Measurements from ENCODE around the gene TFF2. TPM values are rescaled to one million over a fixed set of nuclear protein-coding genes. Genes with fewer than 3 reads are reported as not detected.
A peak's percentile ranks its signal among the peaks of the same experiment; 100 is the strongest.

TFF2 gene
- polyA plus RNA-seq, 3 donors: not detected

DNA sequence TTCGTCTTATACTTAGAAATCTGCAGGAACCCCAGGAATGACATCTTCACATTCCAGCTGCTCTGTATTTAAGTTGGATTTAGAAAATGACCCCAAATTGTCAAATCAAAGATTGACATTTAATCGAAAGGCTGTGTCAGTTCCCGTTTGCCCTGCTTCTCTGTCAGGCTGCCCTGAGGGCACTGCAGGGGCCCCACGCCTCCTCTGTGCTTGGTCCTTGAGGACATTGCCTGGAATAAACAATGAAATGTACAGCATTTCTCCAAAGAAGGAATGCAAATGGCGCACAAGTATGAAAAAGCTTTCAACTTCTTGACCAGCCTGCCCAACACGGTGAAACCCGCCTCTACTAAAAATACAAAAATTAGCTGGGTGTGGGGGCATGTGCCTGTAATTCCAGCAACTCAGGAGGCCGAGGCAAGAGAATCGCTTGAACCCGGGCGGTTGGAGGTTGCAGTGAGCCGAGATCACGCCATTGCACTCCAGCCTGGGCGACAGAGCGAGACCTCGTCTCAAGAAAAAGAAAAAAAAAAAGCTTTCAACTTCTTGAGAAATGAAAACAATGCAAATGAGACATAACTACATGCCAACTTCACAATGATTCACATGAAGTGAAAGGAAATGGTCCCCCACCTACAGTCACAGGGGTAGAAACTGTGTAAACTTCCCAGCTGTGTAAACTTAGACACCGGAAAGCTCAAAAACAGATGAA is 42.1 kb upstream of the TFF2 start:
- H3K27ac ChIP-seq (ENCODE audit: low read depth in 1 of 2, low read length in 2 of 2): no peak overlapping the region
- intact Hi-C loops (cut with micrococcal nuclease): no loop called here
- no peak overlapping the region for H2AFZ ChIP-seq (ENCODE audit: insufficient read depth, low read depth, low read length, poor library complexity, severe bottlenecking)
- no peaks in the 10 kb centered on the region for H3K36me3 Mint-ChIP-seq
- peaks cover 1 to 5% (median 1%) of the 10 kb centered on the region in 3 donors for H3K27me3 Mint-ChIP-seq (ENCODE audit: low read depth in 3 of 3)
- H3K4me3 ChIP-seq (replicated peaks in 1 of 3; ENCODE audit: low read depth in 2 of 3, low read length in 3 of 3): no peak overlapping the region
- DNase-seq: no peak
- no peak overlapping the region for H3K27ac Mint-ChIP-seq
- 92% methylated on average over 11 of the region's 17 CpGs for WGBS (ENCODE audit: insufficient coverage)
- no peak overlapping the region for H3K9ac ChIP-seq (ENCODE audit: insufficient read depth, low read length, poor library complexity, severe bottlenecking)
- H3K79me2 ChIP-seq (ENCODE audit: insufficient read depth, low read length): no peaks in the 10 kb centered on the region
- no peaks in the 10 kb centered on the region for H3K36me3 ChIP-seq (replicated peaks in 1 of 2; ENCODE audit: control insufficient read depth in 1 of 2, insufficient read depth in 2 of 2, low read length in 2 of 2)
- TF ChIP-seq, protein P1, sequence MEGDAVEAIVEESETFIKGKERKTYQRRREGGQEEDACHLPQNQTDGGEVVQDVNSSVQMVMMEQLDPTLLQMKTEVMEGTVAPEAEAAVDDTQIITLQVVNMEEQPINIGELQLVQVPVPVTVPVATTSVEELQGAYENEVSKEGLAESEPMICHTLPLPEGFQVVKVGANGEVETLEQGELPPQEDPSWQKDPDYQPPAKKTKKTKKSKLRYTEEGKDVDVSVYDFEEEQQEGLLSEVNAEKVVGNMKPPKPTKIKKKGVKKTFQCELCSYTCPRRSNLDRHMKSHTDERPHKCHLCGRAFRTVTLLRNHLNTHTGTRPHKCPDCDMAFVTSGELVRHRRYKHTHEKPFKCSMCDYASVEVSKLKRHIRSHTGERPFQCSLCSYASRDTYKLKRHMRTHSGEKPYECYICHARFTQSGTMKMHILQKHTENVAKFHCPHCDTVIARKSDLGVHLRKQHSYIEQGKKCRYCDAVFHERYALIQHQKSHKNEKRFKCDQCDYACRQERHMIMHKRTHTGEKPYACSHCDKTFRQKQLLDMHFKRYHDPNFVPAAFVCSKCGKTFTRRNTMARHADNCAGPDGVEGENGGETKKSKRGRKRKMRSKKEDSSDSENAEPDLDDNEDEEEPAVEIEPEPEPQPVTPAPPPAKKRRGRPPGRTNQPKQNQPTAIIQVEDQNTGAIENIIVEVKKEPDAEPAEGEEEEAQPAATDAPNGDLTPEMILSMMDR (IDR thresholded peaks at IDR 0.05): no peak
- no peak overlapping the region for H3K4me2 ChIP-seq (replicated peaks; ENCODE audit: extremely low read depth, low read length, poor library complexity, severe bottlenecking)
- H3K9me3 ChIP-seq (replicated peaks in 1 of 2; ENCODE audit: control insufficient read depth in 1 of 2, insufficient read depth in 1 of 2, low read length in 2 of 2): no peaks in the 10 kb centered on the region
- peaks cover 0 to 1% (median 0%) of the 10 kb centered on the region in 7 donors for H3K9me3 Mint-ChIP-seq
- peak overlapping the region in 1 of 2 donors; percentile 7 for H3K4me3 Mint-ChIP-seq
- H3K4me1 ChIP-seq (ENCODE audit: control insufficient read depth in 1 of 2, insufficient read depth in 2 of 2, low read length in 2 of 2): peaks cover 0 to 11% of the 10 kb centered on the region in 2 donors
- H3K27me3 ChIP-seq (ENCODE audit: control insufficient read depth in 2 of 2, insufficient read depth in 2 of 2, low read length in 2 of 2): no peaks in the 10 kb centered on the region
- H3K4me1 Mint-ChIP-seq: peaks cover 17% of the 10 kb centered on the region
- no peaks in the 10 kb centered on the region for H4K20me1 ChIP-seq (ENCODE audit: insufficient read depth, low read length)

DNA sequence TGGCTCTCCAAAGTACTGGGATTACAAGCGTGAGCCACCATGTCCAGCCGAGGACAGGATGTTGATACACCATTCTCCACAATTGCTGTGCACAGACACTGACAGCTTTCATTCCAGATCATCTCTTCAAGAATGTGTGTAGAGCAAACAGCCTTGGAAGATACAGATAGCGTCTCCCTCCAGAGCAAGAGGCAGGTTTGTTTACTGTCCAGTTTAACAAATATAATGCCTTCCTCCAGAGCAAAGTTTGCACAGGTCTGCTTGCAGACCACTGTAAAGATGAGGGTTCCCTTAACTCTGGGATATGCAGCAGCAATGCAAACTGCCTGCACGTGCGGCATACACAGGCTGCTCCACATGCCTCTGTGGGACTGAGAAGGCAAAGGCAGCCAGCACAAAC is 40.5 kb upstream of the TFF2 start:
- no peaks in the 10 kb centered on the region for H3K36me3 ChIP-seq (replicated peaks in 1 of 2; ENCODE audit: control insufficient read depth in 1 of 2, insufficient read depth in 2 of 2, low read length in 2 of 2)
- no peak for DNase-seq
- peaks cover 12 to 27% of the 10 kb centered on the region in 2 donors for H3K4me1 ChIP-seq (ENCODE audit: control insufficient read depth in 1 of 2, insufficient read depth in 2 of 2, low read length in 2 of 2)
- H3K9ac ChIP-seq (ENCODE audit: insufficient read depth, low read length, poor library complexity, severe bottlenecking): no peak overlapping the region
- H3K79me2 ChIP-seq (ENCODE audit: insufficient read depth, low read length): no peaks in the 10 kb centered on the region
- H3K27ac ChIP-seq (ENCODE audit: low read depth in 1 of 2, low read length in 2 of 2): no peak overlapping the region
- no peak overlapping the region for H3K4me3 ChIP-seq (replicated peaks in 1 of 3; ENCODE audit: low read depth in 2 of 3, low read length in 3 of 3)
- Mint-ChIP-seq H3K27ac (no peak overlapping the region), H3K27me3 (ENCODE audit: low read depth in 3 of 3) (peaks cover 1 to 7% (median 7%) of the 10 kb centered on the region in 3 donors), H3K4me3 (no peak overlapping the region), H3K9me3 (peaks cover 0 to 3% (median 0%) of the 10 kb centered on the region in 7 donors), H3K36me3 (no peaks in the 10 kb centered on the region), H3K4me1 (peaks cover 31% of the 10 kb centered on the region)
- H4K20me1 ChIP-seq (ENCODE audit: insufficient read depth, low read length): no peaks in the 10 kb centered on the region
- no peaks in the 10 kb centered on the region for H3K27me3 ChIP-seq (ENCODE audit: control insufficient read depth in 2 of 2, insufficient read depth in 2 of 2, low read length in 2 of 2)
- WGBS (ENCODE audit: insufficient coverage): 92% methylated on average over 5 of the region's 5 CpGs
- H3K4me2 ChIP-seq (replicated peaks; ENCODE audit: extremely low read depth, low read length, poor library complexity, severe bottlenecking): no peak overlapping the region
- TF ChIP-seq, protein P1 (IDR thresholded peaks at IDR 0.05): no peak
- intact Hi-C loops (cut with micrococcal nuclease): no loop called here
- no peaks in the 10 kb centered on the region for H3K9me3 ChIP-seq (replicated peaks in 1 of 2; ENCODE audit: control insufficient read depth in 1 of 2, insufficient read depth in 1 of 2, low read length in 2 of 2)
- H2AFZ ChIP-seq (ENCODE audit: insufficient read depth, low read depth, low read length, poor library complexity, severe bottlenecking): no peak overlapping the region

Data from CD14-positive monocyte (primary cell).